SK-N-MC (cell line): ENCODE results near the gene NUB1.

Source experiments
- EZH2 ChIP-seq: fragments of 200-600 bp; sonication (generic); IDR thresholded peaks from one replicate; pipeline ENCODE4 v1.6.1; 2017; ENCODE audit warnings: antibody characterized with exemption
- FOXP2 ChIP-seq: optimal IDR thresholded peaks from 2 replicates; pipeline ENCODE3; 2011; ENCODE audit warnings: mild to moderate bottlenecking, moderate library complexity; ENCODE audit not compliant: insufficient read depth; ENCODE audit errors: extremely low read length, control extremely low read depth
- POLR2AphosphoS5 ChIP-seq: IDR thresholded peaks from 2 replicates; pipeline ENCODE4 v1.6.1; 2012; ENCODE audit warnings: mild to moderate bottlenecking, low read depth, low read length, borderline replicate concordance

- TF ChIP-seq POLR2AphosphoS5, result no peak
- no peak for TF ChIP-seq EZH2
- no peak for TF ChIP-seq FOXP2
These were observed 36.4 kb downstream of the NUB1 start for GRCh38 chr7:151378011-151378410.
